ENCODE results near the gene KDR. TPM values are rescaled to one million over a fixed set of nuclear protein-coding genes. Genes with fewer than 3 reads are reported as not detected.

KDR gene
- total RNA-seq, 1 experiment from 2014 or later, result not detected

- intact Hi-C loops (cut with micrococcal nuclease; ENCODE audit: unreplicated experiment), result no loop called here
- no peaks in the 10 kb centered on the region for H3K4me1 ChIP-seq
- ChIA-PET CTCF (no interaction called here), POLR2A (no interaction called here)
- no peak for DNase-seq
- TF ChIP-seq CTCF (IDR thresholded peaks at IDR 0.05; ENCODE audit: insufficient read depth in 1 of 2, low read depth in 1 of 2, low read length in 1 of 2, severe bottlenecking in 1 of 2, unreplicated experiment in 1 of 2), result no peak
- Mint-ChIP-seq H3K4me3 (ENCODE audit: unreplicated experiment) (no peak overlapping the region), H3K9me3 (ENCODE audit: unreplicated experiment) (no peaks in the 10 kb centered on the region), H3K36me3 (ENCODE audit: insufficient read depth, unreplicated experiment) (no peaks in the 10 kb centered on the region), H3K4me1 (ENCODE audit: low read depth, unreplicated experiment) (no peaks in the 10 kb centered on the region), H3K27me3 (ENCODE audit: insufficient read depth, unreplicated experiment) (peaks cover 23% of the 10 kb centered on the region), H3K27ac (ENCODE audit: unreplicated experiment) (no peak overlapping the region)
- H3K9me3 ChIP-seq, result no peaks in the 10 kb centered on the region
- H3K27me3 ChIP-seq (replicated peaks; ENCODE audit: control insufficient read depth, insufficient read depth, low read length), result no peaks in the 10 kb centered on the region; the same call in 1 of the 2 replicates
- no TSS peak for BruUV-seq (replicated peaks)
- no peak overlapping the region for H3K4me3 ChIP-seq (ENCODE audit: low read depth, low read length)
- H3K36me3 ChIP-seq (ENCODE audit: control insufficient read depth, insufficient read depth, low read length), result no peaks in the 10 kb centered on the region
Measured at GRCh38 chr4:55161739-55162138, 36.3 kb upstream of the KDR start.

- POLR2A ChIA-PET, result no interaction called here
- CTCF ChIA-PET, result no interaction called here
Measured at GRCh38 chr4:55159851-55160250, 34.5 kb upstream of the KDR start.

GRCh38 chr4:55158957-55159356, 33.6 kb upstream of the KDR start:
- no peak overlapping the region for H3K4me3 ChIP-seq (ENCODE audit: low read depth, low read length)
- Mint-ChIP-seq H3K27ac (ENCODE audit: unreplicated experiment) (no peak overlapping the region), H3K27me3 (ENCODE audit: insufficient read depth, unreplicated experiment) (peaks cover 20% of the 10 kb centered on the region), H3K4me3 (ENCODE audit: unreplicated experiment) (no peak overlapping the region), H3K9me3 (ENCODE audit: unreplicated experiment) (no peaks in the 10 kb centered on the region), H3K36me3 (ENCODE audit: insufficient read depth, unreplicated experiment) (no peaks in the 10 kb centered on the region), H3K4me1 (ENCODE audit: low read depth, unreplicated experiment) (no peaks in the 10 kb centered on the region)
- no peaks in the 10 kb centered on the region for H3K4me1 ChIP-seq
- no peak for TF ChIP-seq CTCF (IDR thresholded peaks at IDR 0.05; ENCODE audit: insufficient read depth in 1 of 2, low read depth in 1 of 2, low read length in 1 of 2, severe bottlenecking in 1 of 2, unreplicated experiment in 1 of 2)
- no peaks in the 10 kb centered on the region; the same call in 1 of the 2 replicates for H3K27me3 ChIP-seq (replicated peaks; ENCODE audit: control insufficient read depth, insufficient read depth, low read length)
- ChIA-PET POLR2A (no interaction called here), CTCF (no interaction called here)
- H3K36me3 ChIP-seq (ENCODE audit: control insufficient read depth, insufficient read depth, low read length), result no peaks in the 10 kb centered on the region
- intact Hi-C loops (cut with micrococcal nuclease; ENCODE audit: unreplicated experiment), result no loop called here
- no peaks in the 10 kb centered on the region for H3K9me3 ChIP-seq
- no peak for DNase-seq
- BruUV-seq (replicated peaks), result no TSS peak

More at GRCh38 chr4:55159851-55160250, 34.5 kb upstream of the KDR start:
- H3K27ac Mint-ChIP-seq (ENCODE audit: unreplicated experiment), result no peak overlapping the region
- H3K4me3 Mint-ChIP-seq (ENCODE audit: unreplicated experiment), result no peak overlapping the region
- no TSS peak for BruUV-seq (replicated peaks)
- H3K9me3 Mint-ChIP-seq (ENCODE audit: unreplicated experiment), result no peaks in the 10 kb centered on the region
- intact Hi-C loops (cut with micrococcal nuclease; ENCODE audit: unreplicated experiment), result no loop called here
- H3K4me1 ChIP-seq, result no peaks in the 10 kb centered on the region
- H3K27me3 ChIP-seq (replicated peaks; ENCODE audit: control insufficient read depth, insufficient read depth, low read length), result no peaks in the 10 kb centered on the region; the same call in 1 of the 2 replicates
- H3K4me3 ChIP-seq (ENCODE audit: low read depth, low read length), result no peak overlapping the region
- H3K27me3 Mint-ChIP-seq (ENCODE audit: insufficient read depth, unreplicated experiment), result peaks cover 18% of the 10 kb centered on the region
- DNase-seq, result no peak
- no peaks in the 10 kb centered on the region for H3K4me1 Mint-ChIP-seq (ENCODE audit: low read depth, unreplicated experiment)
- no peaks in the 10 kb centered on the region for H3K36me3 ChIP-seq (ENCODE audit: control insufficient read depth, insufficient read depth, low read length)
- H3K9me3 ChIP-seq, result no peaks in the 10 kb centered on the region
- no peaks in the 10 kb centered on the region for H3K36me3 Mint-ChIP-seq (ENCODE audit: insufficient read depth, unreplicated experiment)
- TF ChIP-seq CTCF (IDR thresholded peaks at IDR 0.05; ENCODE audit: insufficient read depth in 1 of 2, low read depth in 1 of 2, low read length in 1 of 2, severe bottlenecking in 1 of 2, unreplicated experiment in 1 of 2), result no peak
